ENCODE results near the gene CRTC1. TPM values are rescaled to one million over a fixed set of nuclear protein-coding genes. Genes with fewer than 3 reads are reported as not detected.

CRTC1 gene
- total and polyA plus RNA-seq, 9 of the 15 experiments (the other 6 are each of a cell fraction or from before 2014, with no cell fraction given): 0.25 to 3.8 (median 1.2) TPM; not detected in 2

GRCh38 chr19:18742838-18743783, 59.6 kb downstream of the CRTC1 start (continued):
- TF ChIP-seq BDP1 (IDR thresholded peaks at IDR 0.05; ENCODE audit: insufficient read depth, insufficient read length) (no peak), RERE (CRISPR knock-in tag; IDR thresholded peaks at IDR 0.05; ENCODE audit: borderline replicate concordance) (no peak), E2F4 (CRISPR knock-in tag; IDR thresholded peaks at IDR 0.05; ENCODE audit: low read depth) (no peak), NFXL1 (CRISPR knock-in tag; IDR thresholded peaks at IDR 0.05) (no peak), RREB1 (CRISPR knock-in tag; IDR thresholded peaks at IDR 0.05) (no peak), HINFP (tag; conservative IDR thresholded peaks at IDR 0.05; ENCODE audit: low read depth) (no peak), ZNF395 (CRISPR knock-in tag; IDR thresholded peaks at IDR 0.05) (no peak), C11orf30 (IDR thresholded peaks at IDR 0.05; ENCODE audit: low read depth) (peak; percentile 86), MYNN (IDR thresholded peaks at IDR 0.05) (peak; percentile 69; the same call in 1 of the 2 replicates), MYNN (CRISPR knock-in tag; IDR thresholded peaks at IDR 0.05) (no peak)

All from K562 (cell line).